ENCODE measurements around the gene TEAD1. TPM values are rescaled to one million over a fixed set of nuclear protein-coding genes. Genes with fewer than 3 reads are reported as not detected.

Gene TEAD1
- total RNA-seq, 2 donors from 2014 or later, result 76.4 to 94.4 TPM

DNA sequence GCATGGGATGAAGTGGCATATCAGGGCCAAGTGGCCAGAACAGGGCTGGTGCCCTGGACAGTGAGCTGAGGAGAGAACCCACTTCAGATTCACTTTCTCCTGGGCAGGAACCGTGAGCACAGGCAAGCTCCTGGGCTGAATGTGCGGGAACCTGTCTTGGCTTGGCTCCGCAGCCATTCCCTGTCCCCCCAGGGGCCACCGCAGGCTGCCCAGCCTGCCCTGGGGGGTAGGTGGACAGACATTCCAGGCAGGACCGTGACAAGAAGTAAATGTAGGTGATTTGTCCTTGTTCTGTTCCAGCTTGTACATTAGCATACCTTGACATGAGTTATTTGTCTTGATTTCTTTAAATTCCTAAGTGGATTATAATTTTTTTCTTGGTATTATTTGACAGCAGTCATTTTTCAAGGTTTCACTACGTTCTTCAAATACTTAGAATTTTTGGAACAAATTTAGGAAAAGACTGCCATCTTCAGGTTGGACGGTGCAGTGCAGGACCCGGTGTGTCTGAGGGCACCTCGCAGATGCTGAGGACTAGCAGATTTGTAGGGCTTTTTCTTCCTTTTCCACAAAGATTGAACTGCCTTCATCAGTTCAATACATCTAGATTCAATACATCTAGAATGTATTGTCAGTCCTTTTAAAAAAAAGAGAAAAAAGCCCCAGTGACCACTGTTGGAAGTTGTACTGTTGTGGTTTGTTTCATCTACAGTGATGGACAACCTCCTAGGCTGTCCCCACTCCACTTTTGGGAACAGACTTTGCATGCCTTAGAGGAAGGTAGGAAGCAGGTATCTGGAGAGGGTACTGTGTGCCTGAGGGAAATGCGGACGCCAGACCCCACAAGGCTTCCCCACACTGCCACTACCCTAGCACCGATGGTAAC lies 219.8 kb downstream of the TEAD1 start:
- Mint-ChIP-seq H3K4me1 (peaks cover 12% of the 10 kb centered on the region), H3K4me3 (no peak overlapping the region), H3K27ac (peak overlapping the region; percentile 77), H3K9me3 (no peaks in the 10 kb centered on the region), H3K27me3 (ENCODE audit: insufficient read depth) (no peaks in the 10 kb centered on the region), H3K36me3 (ENCODE audit: low read depth) (peaks cover 50% of the 10 kb centered on the region)
- Histone ChIP-seq H3K4me3 (ENCODE audit: low read length) (no peak overlapping the region), H3K27ac (ENCODE audit: low read depth, low read length) (peak overlapping the region; percentile 40), H3K36me3 (ENCODE audit: control insufficient read depth, insufficient read depth, low read length) (peaks cover 74% of the 10 kb centered on the region), H3K9ac (ENCODE audit: extremely low read depth, low read length, poor library complexity, severe bottlenecking) (no peak overlapping the region), H3K27me3 (ENCODE audit: control insufficient read depth, insufficient read depth, low read length, poor library complexity, severe bottlenecking) (no peaks in the 10 kb centered on the region), H3K4me1 (ENCODE audit: control insufficient read depth, insufficient read depth, low read length) (no peaks in the 10 kb centered on the region), H3K9me3 (ENCODE audit: control insufficient read depth, low read length) (no peaks in the 10 kb centered on the region)
- WGBS, 2 experiments (ENCODE audit: insufficient coverage in 1 of 2, insufficient read length in 1 of 2), result 62 to 64% methylated on average over 8 to 12 of the region's 12 CpGs
- TF ChIP-seq CTCF (conservative IDR thresholded peaks at IDR 0.05), result peak; percentile 94
- DNase-seq, result peak; percentile 90

- H3K4me1 ChIP-seq (ENCODE audit: control insufficient read depth, insufficient read depth, low read length), result no peaks in the 10 kb centered on the region
Measured at GRCh38 chr11:12897390-12897789, 223.2 kb downstream of the TEAD1 start.

GRCh38 chr11:12897867-12898266 lies 223.6 kb downstream of the TEAD1 start:
- H3K4me3 Mint-ChIP-seq, result no peak overlapping the region
- Histone ChIP-seq H3K4me1 (ENCODE audit: control insufficient read depth, insufficient read depth, low read length) (no peaks in the 10 kb centered on the region), H3K9ac (ENCODE audit: extremely low read depth, low read length, poor library complexity, severe bottlenecking) (no peak overlapping the region), H3K4me3 (ENCODE audit: low read length) (no peak overlapping the region), H3K27me3 (ENCODE audit: control insufficient read depth, insufficient read depth, low read length, poor library complexity, severe bottlenecking) (no peaks in the 10 kb centered on the region), H3K9me3 (ENCODE audit: control insufficient read depth, low read length) (no peaks in the 10 kb centered on the region), H3K27ac (ENCODE audit: low read depth, low read length) (no peak overlapping the region), H3K36me3 (ENCODE audit: control insufficient read depth, insufficient read depth, low read length) (peaks cover 81% of the 10 kb centered on the region)
- DNase-seq, result no peak
- peaks cover 56% of the 10 kb centered on the region for H3K36me3 Mint-ChIP-seq (ENCODE audit: low read depth)
- no peak overlapping the region for H3K27ac Mint-ChIP-seq
- H3K4me1 Mint-ChIP-seq, result peaks cover 2% of the 10 kb centered on the region
- no peaks in the 10 kb centered on the region for H3K9me3 Mint-ChIP-seq
- no peaks in the 10 kb centered on the region for H3K27me3 Mint-ChIP-seq (ENCODE audit: insufficient read depth)
- no peak for TF ChIP-seq CTCF (conservative IDR thresholded peaks at IDR 0.05)
- 93 to 94% methylated on average over 3 of the region's 3 CpGs for WGBS, 2 experiments (ENCODE audit: insufficient coverage in 1 of 2, insufficient read length in 1 of 2)

More at GRCh38 chr11:12897390-12897789, 223.2 kb downstream of the TEAD1 start:
- H3K4me1 Mint-ChIP-seq, result peaks cover 2% of the 10 kb centered on the region
- Histone ChIP-seq H3K36me3 (ENCODE audit: control insufficient read depth, insufficient read depth, low read length) (peaks cover 77% of the 10 kb centered on the region), H3K4me3 (ENCODE audit: low read length) (no peak overlapping the region), H3K27me3 (ENCODE audit: control insufficient read depth, insufficient read depth, low read length, poor library complexity, severe bottlenecking) (no peaks in the 10 kb centered on the region), H3K9ac (ENCODE audit: extremely low read depth, low read length, poor library complexity, severe bottlenecking) (no peak overlapping the region), H3K27ac (ENCODE audit: low read depth, low read length) (no peak overlapping the region), H3K9me3 (ENCODE audit: control insufficient read depth, low read length) (no peaks in the 10 kb centered on the region)
- no peak for TF ChIP-seq CTCF (conservative IDR thresholded peaks at IDR 0.05)
- H3K27ac Mint-ChIP-seq, result no peak overlapping the region
- DNase-seq, result no peak
- no peaks in the 10 kb centered on the region for H3K9me3 Mint-ChIP-seq
- H3K36me3 Mint-ChIP-seq (ENCODE audit: low read depth), result peaks cover 52% of the 10 kb centered on the region
- no peak overlapping the region for H3K4me3 Mint-ChIP-seq
- H3K27me3 Mint-ChIP-seq (ENCODE audit: insufficient read depth), result no peaks in the 10 kb centered on the region
